ENCODE results near the gene STUB1.

The STUB1 gene

DNA sequence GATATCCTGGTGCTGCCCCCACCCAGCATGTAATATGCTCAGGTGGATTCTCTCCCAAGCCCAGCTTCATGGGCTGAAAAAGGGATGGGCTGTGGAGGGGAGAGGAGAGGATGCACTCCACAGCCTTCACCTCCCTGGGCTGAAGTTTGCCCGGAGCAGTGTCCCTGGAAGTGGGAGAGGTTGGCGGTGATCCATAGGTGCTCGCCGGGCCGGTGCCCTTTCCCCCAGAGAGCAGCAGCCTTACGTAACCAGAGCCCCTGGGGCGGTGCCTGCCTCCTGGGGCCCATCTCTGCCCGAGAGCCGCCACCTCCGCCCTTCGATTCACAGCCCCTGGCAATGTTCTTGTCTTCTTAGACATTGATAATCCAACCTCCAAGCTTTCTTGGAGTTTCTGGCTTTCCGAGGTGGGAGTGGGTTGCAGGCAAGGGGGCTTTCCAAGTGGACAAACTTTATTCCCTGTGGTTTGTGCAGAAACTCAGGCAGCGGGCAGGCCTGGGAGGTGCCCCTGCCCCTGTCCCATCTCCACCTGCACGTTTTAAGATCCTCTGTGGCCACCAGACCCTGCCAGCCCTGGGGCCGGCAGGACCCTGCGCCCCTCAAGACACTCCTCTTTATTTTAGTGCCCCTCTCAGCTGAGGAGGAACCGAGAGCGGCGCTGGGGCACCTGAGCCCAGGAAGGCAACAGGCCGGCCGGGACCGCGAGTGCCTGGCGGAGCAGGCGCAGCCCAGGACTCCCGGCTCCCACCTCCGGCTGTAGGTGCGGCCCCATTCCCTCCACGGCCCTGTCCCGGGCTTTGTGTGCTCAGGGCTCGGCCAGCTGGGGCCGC lies 34.1 kb upstream of the STUB1 start:
- no peak for DNase-seq

DNA sequence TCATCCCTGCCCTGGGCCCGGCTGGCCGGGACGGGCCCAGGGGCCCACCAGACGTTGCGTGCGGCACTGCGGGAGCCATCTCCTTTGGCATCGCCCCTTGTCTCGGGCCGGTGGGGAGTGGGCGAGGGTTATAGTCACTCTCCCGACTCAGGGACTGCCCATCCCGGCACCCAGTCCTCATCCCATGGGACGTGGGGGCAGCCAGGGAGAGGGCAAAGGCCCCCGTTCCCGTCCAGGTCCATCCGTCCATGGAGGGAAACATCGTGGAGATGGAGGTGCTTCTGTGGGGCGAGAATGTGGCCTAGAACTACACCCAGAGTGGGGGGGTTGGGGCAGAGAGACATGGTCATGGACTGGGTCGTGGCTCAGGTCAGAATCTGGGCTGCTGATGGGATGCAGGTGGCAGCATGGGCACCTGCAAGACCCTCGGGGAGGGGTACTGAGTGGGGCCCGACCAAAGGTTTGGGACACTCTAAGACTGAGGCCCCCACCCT lies 33.5 kb upstream of the STUB1 start:
- DNase-seq = no peak

DNA sequence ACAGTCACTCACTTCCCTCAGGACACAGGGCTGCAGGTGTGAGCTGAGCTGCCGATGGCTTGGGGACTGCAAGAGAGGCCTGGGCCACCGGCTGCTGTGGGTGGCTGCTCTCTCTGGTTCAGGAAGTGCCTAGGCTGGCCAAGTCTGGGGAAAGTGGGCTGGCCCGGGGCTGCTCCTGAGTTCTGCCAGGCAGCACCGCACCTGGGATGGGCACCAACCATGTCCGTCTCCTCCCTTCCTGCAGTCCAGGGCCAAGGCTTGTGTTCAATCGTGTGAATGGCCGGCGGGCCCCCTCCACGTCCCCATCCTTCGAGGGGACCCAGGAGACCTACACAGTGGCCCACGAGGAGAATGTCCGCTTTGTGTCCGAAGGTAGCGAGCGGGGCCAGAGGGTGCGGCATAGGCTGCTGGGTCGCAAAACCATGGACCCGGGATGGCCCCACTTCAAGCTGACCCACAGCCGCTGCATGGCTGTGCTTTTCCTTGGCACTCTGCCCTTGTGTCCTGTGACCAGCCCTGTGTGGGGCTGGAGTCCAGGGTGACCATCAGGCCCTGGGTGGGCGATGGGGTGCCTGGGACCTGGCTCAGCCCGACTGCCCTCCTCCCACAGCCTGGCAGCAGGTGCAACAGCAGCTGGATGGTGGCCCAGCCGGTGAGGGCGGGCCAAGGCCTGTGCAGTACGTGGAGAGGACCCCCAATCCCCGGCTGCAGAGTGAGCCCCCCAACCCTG lies 32.9 kb upstream of the STUB1 start:
- DNase-seq = no peak

DNA sequence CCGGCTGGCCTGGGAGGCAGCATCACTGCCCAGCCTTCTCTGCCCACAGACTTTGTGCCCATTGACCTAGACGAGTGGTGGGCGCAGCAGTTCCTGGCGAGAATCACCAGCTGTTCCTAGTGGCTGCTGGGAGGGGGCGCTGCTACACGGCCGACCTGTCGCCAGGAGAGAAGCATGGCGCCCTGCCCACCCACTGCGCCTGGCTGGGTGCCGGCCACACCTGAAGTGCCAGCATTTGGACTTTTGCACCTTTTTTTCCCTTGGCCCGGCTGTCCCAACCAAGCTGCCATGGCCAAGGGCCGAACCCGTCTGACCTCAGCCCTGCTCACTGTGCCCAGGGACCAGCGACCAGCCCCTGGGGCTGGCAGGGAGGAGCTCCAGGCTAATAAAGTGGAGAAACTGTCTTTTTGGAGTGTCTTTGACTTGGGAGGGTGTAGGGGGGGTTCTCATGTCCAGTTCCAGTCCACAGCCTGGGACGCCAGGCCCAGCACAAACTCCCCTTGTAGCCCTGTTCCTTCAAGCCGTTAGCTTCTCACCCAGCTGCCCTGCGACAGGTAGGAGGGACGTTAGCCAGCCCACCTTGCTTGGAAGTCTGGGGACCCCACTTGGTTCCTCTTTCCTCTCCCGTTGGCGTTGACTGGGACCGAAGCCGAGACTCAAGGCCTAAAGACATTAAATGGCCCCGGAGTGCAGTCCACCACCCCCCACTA lies 32.0 kb upstream of the STUB1 start:
- DNase-seq = peak; percentile 29

DNA sequence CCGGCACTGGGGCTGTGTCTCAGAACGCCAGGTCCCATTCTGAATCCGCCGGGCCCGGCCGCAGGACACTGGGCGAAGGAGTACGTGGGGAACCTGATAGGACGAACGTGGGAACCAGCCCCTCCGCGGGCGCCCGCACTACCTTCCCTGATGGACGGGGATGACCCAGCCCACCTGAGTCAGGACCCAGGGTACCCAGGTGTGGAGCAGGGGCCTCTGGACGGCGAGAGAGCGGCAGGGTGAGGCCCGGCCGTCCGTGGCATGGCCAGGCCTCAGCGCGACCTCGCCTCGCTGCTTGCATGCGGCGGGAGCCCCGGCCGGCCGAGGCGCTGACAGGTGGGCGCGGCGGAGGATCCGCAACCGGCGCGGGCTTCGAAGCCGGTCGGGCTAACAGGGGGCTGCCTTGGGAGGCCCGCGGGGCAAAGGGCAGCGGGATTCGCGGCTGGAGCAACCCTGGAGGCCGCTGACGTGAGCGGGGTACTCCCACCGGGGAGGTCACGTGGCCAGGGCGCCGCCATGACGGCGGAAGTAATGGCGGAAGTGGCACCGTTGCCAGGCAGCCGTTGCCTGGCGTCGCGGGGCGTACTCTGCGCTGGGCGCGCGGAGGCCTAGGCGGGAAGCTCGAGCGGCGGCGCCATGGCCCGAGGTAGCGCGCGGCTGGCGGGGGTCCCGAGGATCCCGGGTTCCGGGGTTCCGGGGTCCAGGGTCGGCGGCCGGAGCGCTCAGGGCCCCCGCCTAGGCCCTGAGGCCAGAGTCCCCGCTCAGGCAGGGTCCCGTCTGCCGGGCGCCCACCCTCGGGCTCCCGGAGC lies 31.2 kb upstream of the STUB1 start, which contains the start of gene WDR90:
TSS of gene WDR90 (plus strand) at position 585 of the 809 bp plus-strand sequence. CDS start at position 637, 52 bp downstream.
- DNase-seq = peak; percentile 82

DNA sequence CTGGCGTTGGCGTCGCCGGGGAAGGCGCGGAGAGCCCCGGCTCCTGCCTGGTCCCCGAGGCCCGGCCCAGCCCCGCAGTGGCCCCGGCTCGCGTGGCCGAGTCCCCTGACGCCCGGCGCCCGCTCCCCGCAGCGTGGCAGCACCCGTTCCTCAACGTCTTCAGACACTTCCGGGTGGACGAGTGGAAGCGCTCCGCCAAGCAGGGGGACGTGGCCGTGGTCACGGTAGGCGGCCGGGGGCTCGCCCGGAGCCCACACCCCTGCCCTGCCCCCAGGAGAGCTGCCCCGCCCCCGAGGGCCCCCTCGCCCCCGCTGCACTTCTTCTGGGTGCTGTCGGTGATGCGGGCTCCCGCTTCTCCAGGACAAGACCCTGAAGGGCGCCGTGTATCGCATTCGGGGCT lies 30.6 kb upstream of the STUB1 start:
- no peak for DNase-seq

DNA sequence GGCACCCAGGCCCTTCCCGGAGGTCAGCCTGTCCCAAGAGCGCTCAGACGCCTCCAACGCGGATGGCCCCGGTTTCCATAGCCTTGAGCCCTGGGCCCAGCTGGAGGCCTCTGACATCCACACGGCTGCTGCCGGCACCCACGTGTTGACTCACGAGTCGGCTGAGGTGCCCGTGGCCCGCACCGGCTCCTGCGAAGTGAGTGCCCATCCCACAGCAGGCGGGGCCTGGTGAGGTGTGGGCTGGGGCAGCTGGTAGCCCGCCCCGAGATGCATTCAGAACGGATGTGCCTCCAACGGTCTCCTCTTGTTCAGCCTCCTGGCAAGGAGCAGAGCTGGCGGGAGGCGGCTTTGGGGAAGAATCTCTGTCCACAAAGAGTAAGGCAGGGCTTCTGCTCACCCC lies 28.4 kb upstream of the STUB1 start:
- DNase-seq = no peak

DNA sequence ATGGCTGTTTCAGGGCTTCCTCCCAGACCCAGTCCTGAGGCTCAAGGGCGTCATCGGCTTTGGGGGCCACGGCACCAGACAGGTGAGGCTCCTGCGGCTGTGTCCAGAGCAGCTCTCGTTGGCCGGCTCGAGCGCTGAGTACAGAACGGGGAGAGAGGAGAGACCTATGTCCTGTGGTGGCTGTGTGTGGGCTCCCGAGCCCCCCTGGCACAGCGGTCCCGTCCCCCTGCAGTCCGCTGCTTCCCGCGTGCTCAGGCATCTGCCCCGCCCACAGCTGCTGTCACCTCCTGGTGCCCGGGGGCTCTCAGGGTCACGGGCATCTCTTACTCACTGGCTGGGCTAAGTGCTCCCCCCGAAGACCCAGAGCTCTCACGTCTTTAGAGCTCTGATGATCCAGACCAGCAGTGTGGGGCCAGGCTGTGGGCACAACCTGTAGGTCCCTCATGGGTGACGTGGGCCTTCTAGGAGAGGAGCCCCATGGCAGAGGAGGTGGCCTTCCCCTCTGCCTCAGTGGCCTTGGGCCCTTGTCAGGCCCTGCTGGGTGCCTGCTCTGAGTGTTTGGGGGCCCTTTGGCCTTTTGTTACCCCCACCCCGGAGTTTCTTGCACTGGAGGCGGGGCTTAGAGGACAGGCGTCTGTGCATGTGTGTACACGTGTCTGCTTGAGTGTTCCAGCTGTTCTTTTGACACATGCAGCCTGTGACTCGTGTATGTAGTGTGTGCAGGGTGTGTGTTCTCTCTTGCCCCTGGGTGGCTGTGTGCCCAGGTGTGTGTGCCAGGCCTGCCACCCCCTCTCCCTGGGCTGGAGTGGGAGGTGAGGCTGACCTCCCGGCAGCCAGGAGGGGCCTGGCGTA lies 27.5 kb upstream of the STUB1 start:
- no peak for DNase-seq

DNA sequence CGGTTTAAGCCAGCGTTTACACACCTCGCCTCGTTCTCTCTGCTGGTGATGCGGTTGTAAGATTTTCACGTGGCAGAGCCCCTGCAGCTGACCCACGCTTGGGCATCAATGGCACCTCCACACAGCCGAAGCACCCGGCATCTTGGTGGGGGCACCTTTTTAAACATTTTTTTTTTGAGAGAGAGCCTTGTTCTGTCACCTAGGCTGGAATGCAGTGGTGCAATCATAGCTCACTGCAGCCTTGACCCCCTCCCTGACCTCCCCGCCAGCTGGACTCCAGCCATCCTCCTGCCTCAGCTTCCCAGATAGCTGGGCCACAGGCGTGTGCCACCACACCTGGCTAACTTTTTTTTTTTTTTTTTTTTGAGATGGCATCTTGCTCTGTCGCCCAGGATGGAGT lies 26.2 kb upstream of the STUB1 start:
- DNase-seq = no peak

DNA sequence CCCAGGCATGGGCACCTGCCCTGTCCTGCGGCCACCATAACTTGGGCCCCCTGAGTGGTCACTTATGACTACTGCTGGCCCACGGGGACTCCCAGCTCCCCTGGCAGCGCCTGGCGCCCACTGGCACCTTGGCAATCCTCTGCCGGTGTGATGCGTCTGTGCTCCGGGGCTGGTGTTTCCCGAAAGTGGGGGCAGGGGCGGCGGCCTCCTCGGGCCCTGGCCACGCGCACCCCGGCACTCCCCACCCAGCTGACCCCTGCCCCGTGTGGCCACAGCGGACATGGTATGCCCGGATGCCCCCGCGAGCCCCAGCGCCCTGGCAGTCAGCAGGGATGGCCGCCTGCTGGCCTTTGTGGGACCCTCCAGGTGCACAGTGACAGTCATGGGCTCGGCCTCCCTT lies 22.7 kb upstream of the STUB1 start:
- DNase-seq = no peak

DNA sequence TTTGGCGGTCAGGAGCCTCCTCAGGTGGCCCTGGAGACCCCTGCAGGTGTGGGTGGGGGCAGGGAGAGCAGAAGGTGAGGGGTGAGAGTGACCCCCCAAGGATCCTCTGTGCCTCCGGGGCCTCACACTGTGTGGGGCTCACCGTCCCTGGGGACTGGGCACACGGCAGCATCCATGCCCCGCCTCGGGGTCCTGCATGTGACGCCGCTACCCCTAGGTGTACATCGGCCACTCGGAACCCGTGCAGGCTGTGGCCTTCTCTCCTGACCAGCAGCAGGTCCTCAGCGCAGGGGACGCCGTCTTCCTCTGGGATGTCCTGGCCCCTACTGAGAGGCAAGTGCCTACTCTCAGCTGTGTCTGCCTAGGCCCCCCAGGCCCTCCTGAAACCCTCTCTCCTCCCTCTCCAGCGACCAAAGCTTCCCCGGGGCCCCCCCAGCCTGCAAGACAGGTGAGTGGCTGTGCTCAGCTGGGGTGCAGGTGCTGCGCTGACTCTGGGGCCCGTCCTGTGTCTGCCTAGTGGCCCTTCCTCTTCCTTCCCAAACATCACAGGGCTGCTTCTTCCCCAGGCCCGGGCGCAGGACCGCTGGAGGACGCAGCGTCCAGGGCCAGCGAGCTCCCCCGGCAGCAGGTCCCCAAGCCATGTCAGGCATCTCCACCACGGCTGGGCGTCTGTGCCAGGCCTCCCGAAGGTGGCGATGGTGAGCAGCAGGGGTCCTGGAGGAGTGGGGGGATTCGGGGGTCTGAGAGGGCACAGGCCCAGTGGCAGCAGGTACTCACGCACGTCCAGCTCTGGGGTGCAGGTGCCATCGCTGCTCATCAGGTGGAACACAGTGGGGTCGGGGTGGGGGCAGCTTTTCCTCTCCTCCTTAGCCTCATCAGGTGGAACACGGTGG lies 21.3 kb upstream of the STUB1 start:
- no peak for DNase-seq

DNA sequence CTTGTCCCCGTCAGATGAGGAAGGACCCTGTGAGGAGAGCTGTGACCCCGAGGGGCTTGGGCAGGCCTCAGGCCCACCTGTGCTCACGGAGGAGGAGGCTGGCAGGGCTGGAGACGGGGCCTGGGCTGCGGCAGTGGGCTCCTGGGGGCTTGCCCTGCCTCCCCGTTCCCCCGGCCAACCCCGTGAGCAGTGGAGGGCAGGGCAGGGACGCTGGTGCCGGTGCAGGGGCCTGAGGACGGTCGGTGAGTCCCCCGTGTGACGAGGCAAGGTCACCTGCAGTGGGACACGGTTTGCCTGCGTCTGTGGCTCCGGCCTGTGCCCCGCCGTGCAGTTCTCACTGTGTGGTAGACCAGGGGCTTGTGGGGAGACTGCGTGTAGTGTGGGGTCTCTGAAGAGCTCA lies 20.6 kb upstream of the STUB1 start:
- no peak for DNase-seq

DNA sequence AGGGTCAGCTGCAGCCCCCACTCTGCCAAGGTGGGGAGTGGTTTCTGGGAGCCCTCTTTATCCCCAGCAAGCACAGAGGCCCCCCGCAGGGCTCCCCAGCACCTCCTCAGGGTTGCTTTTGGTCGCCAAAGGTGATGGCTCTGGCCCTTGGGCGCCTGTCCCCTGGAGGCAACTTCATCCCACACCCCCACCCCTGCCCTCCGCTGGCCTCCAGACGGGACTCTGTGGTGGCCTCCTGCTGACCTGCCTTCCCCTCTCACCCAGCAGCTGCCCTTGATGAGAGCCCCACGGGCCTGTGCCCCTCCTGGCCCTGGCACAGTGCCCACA lies 20.1 kb upstream of the STUB1 start:
- no peak for DNase-seq

DNA sequence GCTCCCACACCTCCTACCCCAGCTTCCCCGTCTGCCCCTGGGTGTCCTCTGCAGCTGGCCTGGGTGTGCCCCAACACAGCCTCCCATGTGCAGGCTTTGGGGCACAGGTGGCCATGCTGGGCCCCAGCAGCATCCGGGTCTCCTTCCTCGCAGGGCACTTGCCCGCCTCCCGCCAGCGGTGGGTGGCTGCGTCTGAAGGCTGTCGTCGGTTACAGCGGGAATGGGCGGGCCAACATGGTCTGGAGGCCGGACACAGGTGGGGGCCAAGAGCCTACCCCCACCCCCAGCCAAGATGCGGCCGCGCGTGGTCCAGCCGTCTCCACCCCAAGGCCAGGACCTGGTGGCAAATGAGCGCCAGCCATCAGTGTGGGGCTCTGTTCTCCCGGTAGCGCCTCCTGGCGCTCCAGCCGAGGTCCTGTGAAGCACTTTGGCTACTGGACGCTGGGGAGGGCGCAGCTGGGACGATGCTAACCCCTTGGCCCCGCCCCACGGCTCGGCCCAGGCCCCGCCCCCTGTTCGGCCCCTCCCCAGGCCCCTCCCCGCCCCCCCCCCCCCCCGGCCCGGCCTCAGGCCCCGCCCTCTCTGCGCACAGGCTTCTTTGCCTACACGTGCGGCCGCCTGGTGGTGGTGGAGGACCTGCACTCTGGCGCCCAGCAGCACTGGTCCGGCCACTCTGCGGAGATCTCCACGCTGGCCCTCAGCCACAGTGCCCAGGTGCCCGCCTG lies 19.6 kb upstream of the STUB1 start:
- peak; percentile 60 for DNase-seq

DNA sequence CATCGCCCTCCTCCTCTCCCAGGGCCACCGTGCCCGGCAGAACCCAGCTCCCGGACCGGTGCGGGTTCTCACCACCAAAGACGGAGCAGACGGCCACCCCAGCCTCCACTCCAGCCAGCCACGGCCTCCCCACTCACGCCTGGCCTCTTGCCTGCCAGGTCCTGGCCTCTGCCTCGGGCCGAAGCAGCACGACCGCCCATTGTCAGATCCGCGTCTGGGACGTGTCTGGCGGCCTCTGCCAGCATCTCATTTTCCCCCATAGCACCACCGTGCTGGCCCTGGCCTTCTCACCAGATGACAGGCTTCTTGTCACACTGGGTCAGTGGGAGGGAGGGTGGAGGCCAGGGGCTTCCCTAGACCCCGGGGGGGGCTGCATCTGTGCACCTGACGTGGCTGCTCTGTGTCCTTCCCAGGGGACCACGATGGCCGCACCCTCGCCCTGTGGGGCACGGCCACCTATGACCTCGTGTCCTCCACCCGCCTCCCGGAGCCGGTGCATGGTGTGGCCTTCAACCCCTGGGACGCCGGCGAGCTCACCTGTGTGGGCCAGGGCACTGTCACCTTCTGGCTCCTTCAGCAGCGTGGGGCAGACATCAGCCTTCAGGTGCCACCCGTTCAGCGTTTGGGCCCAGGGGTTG lies 18.9 kb upstream of the STUB1 start:
- DNase-seq = no peak

DNA sequence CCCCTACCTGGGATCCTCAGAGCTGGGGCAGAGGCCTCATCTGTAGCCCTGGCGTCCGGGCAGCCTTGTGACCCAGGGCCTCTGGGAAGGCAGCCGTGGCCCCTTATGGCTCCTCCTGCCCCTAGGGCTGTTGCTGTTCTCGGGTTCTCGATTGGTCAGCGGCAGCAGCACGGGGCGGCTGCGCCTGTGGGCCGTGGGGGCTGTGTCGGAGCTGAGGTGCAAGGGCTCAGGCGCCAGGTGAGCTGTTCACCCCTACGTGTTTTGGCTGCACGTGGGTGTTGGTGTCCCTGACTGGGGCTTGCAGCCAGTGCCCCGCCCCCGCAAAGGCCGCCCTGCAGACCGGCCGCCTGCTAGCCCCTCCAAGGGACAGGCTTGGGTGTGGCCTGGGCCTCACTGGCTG lies 18.1 kb upstream of the STUB1 start:
- DNase-seq = no peak

DNA sequence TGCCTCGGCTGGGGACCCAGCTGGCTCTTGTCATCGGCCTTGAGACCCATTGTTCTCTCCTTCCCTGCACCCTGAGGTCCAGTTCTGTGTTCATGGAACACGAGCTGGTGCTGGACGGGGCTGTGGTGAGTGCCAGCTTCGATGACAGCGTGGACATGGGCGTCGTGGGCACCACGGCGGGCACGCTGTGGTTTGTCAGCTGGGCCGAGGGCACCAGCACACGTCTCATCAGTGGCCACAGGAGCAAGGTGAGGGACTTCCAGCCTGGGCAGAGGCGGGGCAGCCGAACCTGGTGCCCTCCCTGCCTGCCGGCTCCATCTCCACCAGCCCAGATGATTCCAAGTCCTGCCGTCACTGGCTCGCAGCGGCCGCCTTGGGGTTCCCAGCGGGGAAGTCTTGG lies 17.6 kb upstream of the STUB1 start:
- DNase-seq = no peak

DNA sequence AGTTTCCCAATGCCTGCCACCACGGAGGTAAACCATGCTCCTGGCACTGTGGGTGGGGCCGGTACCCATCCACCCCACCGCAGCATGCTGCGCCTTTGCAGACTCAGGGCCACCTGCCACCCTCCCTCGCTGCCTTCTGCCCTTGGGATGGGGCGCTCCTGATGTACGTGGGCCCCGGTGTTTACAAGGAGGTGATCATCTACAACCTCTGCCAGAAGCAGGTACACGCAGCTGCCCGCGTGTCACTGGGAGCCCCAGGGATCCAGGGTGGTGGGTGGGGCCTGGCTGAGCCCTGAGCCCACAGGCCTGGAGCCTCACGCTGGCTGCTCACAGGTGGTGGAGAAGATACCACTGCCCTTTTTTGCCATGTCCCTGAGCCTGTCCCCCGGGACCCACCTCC lies 13.6 kb upstream of the STUB1 start:
- DNase-seq = no peak

DNA sequence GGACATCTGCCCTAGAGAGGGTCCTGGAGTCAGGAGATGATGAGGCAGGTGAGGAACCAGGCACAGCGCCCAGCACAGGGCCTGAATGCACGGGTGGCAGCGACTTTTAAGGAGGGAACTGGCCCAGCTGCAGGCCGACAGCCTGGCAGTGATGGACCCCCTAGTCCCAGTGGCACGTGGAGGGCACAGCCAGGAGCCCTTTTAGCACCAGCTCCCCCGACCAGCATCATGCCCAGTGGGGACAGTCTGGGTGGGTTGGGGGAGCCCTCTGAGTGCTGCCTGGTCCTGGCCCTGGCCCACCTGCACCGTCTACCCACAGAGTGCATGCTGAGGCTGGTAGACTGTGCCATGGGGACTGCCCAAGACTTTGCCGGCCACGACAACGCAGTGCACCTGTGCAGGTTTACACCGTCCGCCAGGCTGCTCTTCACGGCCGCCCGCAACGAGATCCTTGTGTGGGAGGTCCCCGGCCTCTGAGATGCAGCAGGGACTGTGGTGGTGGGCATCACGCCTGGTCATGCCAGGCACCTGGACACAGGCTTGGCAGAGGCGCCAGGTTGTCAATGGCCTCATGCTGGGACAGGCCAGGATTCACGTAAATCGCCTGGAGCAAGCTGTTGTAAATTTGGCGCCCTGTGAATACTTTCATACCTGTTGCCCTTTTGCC lies 13.0 kb upstream of the STUB1 start:
- DNase-seq = no peak
